AG09309 (cell line): ENCODE results near the gene DDX55.
"Not testable (repeated sequence)": the region's sequence is repeated elsewhere in the genome, so short reads cannot be mapped to it uniquely, and the experiment has no call there.

Experiments used
- DNase-seq: peaks from one replicate; pipeline ENCODE4 v3.0.0-alpha.2; 2010; ENCODE audit warnings: low read depth
- H3K4me3 ChIP-seq: 2 replicates; pipeline ENCODE4 v1.5.1; 2011; ENCODE audit warnings: mild to moderate bottlenecking, low read depth, low read length, moderate library complexity; ENCODE audit not compliant: control insufficient read depth
- CTCF ChIP-seq: IDR thresholded peaks from 2 replicates; pipeline ENCODE4 v1.5.1; 2011; ENCODE audit warnings: mild to moderate bottlenecking, low read depth, low read length, inconsistent platforms; ENCODE audit not compliant: insufficient read depth, control insufficient read depth; ENCODE audit errors: missing control alignments

DDX55 gene

DNA sequence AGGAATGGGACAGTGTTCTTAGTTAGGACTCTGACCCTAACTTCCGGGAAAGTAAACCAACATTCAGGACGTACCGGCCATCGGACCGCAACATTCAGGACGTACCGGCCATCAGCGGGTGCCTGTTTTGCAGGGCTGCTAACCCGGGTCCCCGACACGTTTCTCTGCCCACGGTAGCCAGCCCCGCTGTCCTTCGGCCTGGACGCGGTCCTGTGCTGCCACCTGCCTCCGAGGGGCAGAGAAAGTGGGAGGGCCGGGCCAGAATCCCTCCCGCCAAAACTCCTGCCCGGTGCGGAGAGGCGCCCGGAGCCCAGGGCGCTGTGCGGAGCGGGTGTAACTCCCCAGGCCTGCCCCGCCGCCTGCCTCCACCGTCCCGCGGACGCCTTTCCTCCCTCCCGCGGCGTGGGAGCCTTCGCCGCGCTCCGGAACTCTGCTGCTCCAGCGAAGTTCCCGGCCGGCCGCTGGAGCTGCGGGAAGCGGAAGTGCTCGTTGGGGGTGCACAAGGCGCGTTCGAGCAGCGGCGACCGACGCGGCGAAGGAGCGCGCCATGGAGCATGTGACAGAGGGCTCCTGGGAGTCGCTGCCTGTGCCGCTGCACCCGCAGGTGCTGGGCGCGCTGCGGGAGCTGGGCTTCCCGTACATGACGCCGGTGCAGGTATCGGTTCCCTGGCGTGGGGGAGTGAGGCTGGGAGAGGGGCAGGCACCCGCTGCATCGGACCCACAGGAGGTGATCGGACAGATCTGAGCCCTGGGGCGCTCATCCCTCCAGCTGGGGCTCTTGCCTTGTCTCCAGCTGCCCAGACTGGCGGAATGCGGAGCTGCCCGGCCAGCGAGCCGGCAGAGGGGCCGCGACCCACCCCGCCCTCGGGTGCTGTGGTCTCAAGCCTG, at the start of gene DDX55:
Gene DDX55 (plus strand): TSS at position 498 of the 888 bp plus-strand sequence. CDS start 50 bp downstream, at position 548.
- TF ChIP-seq CTCF = peak; percentile 59
- peak within 1 kb of the TSS; percentile 97 for H3K4me3 ChIP-seq
- DNase-seq = no peak

GRCh38 chr12:123554136-123554535, 47.8 kb upstream of the DDX55 start:
- not testable (repeated sequence) for H3K4me3 ChIP-seq, DNase-seq

GRCh38 chr12:123554843-123555242, 47.1 kb upstream of the DDX55 start:
- DNase-seq, H3K4me3 ChIP-seq: not testable (repeated sequence)

GRCh38 chr12:123558487-123558886, 43.4 kb upstream of the DDX55 start:
- H3K4me3 ChIP-seq, DNase-seq: not testable (repeated sequence)

DNA sequence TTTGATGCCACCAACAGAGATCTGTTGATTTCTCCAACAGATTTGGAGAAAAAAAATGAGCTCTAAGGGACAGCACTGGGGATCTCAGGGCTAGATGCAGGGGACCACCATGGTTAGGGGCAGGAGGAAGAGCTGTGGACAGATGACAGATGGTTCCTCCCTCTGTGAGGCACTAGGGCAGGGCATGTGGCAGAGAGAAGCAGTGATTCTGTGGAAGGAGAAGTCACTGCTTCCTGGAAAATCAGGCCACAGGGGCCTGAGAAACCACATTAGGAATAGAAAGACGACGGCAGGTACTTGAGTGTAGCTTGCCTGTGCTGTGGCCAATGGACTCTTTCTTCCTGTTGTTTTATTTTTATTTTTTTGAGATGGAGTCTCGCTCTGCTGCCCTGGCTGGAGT, 42.4 kb upstream of the DDX55 start:
- DNase-seq = no peak
- no peak overlapping the region for H3K4me3 ChIP-seq
- no peak for TF ChIP-seq CTCF

DNA sequence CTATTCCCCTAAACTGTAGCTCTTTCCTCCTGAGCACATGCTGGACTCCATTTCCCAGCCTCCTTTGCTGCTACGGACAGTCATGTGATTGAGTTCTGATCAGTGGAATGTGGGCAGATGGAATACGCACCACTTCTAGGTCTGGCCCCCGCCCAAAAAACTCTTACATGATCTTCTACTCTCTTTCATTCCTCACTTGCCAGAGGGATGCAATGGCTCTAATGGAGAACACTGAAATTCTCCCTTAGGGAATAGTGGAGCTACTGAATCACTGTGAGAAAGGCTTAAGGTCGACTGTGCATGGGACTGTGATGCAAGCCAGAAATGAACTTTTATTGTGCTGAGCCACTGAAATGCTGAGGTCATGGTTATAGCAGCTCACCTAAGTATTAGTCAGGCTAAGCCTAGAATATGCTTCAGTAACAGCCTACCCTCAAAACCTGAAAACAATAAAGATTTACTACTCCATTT, 30.5 kb upstream of the DDX55 start:
- peak; percentile 68 for DNase-seq
- no peak overlapping the region for H3K4me3 ChIP-seq
- no peak for TF ChIP-seq CTCF

DNA sequence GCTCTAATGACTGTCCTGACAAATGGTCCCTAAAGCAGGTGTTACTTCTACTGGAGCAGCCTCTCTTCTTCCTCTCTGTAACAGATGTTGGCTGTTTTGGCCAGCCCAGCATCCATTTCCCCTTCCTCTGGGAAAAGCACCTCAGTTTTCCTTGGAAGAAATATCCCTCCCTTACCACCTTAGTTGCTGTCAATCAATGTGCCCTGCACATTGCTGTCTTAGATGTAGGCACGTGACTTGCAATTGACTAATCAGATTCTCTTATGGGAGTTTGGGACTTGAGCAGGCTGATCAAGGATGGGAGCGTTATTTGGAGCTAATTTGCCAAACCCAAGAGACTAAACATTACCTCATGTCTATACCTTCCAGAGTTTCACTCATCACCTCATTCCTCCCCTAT, 29.5 kb upstream of the DDX55 start:
- DNase-seq = no peak
- H3K4me3 ChIP-seq = no peak overlapping the region
- TF ChIP-seq CTCF = no peak

DNA sequence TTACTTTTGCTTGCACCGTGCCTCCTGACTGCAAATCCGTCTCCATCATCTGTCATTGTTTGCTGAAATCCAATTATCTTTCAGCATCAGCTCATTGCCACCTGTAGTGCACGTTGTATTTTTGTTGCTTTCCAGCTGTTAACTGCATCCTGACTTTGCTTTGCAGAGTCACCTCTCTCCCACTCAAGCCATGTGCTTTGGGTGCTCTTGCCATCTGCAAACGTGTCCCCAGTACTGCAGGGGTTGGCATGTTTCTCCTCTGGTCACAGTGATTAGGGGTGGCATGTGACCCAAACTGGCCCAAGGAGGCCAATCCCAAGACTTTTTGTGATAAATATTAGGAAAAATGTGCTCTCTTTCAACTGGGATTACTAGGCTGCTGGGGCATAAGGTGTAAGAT, 28.0 kb upstream of the DDX55 start:
- no peak for DNase-seq
- no peak overlapping the region for H3K4me3 ChIP-seq
- TF ChIP-seq CTCF = no peak
